LNCAP (cell line): Measurements from ENCODE around the gene MAP4K4.

Source experiments
- TF ChIP-seq, protein P1 (sequence below): fragments of 450-650 bp; IDR thresholded peaks from 2 replicates; pipeline ENCODE4 v1.5.1; 2017; ENCODE audit warnings: mild to moderate bottlenecking

The MAP4K4 gene

DNA sequence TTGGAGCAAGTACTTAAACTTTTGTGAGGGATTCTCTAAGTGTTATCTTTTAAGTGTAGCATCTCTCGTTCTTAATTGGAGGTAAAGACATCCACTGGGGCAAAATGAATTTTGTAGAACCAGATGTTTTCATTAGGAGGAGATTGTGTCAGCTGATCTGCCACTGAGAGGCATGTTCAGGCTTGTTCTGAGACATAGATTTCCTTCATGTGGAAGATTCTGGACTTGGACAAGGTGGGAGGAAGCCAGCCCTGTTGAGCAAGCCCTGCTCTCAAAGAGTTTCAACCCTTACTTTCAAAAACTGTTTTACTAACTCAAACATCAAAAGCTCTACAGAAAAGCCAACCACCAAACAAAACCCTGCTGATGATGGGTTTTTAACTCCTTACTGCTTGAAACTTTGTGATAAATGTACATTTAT lies 6.5 kb downstream of the MAP4K4 start:
- TF ChIP-seq, protein P1, sequence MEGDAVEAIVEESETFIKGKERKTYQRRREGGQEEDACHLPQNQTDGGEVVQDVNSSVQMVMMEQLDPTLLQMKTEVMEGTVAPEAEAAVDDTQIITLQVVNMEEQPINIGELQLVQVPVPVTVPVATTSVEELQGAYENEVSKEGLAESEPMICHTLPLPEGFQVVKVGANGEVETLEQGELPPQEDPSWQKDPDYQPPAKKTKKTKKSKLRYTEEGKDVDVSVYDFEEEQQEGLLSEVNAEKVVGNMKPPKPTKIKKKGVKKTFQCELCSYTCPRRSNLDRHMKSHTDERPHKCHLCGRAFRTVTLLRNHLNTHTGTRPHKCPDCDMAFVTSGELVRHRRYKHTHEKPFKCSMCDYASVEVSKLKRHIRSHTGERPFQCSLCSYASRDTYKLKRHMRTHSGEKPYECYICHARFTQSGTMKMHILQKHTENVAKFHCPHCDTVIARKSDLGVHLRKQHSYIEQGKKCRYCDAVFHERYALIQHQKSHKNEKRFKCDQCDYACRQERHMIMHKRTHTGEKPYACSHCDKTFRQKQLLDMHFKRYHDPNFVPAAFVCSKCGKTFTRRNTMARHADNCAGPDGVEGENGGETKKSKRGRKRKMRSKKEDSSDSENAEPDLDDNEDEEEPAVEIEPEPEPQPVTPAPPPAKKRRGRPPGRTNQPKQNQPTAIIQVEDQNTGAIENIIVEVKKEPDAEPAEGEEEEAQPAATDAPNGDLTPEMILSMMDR, result no peak

DNA sequence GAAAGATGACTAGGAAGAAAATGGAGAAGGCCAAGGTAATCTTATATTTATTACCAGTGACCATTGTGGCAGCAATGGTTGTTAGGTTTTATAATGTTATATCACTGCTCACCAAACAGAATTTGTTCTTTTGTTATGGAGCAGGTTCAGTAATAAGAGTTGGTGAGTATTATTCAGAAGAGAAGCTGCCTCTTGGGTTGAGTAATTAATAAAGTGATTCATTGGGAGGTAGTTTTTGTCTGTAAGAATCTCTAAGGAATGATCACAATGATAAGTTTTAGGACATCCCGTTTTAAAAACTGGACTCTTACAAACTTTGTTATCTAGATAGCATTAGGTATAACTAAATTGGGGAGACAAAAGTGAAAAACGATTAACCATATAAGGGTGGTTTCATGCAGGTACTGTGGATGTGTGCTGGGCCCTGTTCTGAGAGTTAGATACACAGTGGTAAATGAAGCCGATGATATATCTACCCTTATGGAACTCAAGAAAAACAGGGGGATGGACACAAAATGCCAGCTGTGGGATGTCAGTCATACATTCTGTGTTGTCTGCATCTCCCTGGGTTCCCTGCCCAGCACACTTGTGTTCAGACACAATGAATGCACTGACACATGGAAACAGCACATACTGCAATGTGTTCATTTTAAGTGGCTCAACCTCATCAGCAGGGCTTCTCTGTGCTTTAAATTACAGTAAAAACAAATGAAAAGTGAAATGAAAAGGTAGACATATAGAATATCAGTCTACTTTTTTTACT lies 7.5 kb downstream of the MAP4K4 start:
- TF ChIP-seq, protein P1, result no peak

DNA sequence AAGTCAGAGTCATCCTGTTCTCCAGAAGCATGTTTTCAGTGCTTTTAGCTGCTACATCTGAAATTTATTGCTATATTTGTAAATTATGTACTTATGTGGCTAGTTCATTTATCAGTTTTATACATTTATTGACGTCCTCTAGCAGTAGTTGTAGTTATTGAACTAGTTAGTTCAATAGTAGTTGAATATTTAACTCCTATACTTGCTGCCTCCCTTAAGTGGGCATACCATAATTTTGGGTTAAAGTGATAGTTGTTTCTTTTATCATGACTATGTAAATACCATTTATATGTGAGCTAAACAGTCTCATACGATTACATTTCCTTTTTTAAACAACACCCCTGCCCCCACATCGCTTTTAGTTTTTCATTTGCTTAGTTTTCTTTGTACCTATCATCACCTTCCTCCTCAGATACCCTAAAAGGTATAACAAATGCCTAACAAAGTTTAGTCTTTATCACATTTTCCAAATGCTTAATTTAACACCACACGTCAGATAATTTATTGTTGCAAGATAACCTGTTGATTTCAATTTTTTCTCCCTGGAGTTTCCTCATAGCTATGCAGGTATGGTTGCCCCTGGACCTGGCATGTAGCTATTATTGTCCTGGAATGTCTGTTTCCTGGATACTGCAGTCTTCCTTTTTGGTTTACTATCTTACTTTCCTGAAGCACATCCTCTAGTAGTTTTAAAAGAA lies 8.8 kb downstream of the MAP4K4 start:
- TF ChIP-seq, protein P1, result no peak

- TF ChIP-seq, protein P1, result no peak
Measured at GRCh38 chr2:101706819-101707177, 9.3 kb downstream of the MAP4K4 start.

DNA sequence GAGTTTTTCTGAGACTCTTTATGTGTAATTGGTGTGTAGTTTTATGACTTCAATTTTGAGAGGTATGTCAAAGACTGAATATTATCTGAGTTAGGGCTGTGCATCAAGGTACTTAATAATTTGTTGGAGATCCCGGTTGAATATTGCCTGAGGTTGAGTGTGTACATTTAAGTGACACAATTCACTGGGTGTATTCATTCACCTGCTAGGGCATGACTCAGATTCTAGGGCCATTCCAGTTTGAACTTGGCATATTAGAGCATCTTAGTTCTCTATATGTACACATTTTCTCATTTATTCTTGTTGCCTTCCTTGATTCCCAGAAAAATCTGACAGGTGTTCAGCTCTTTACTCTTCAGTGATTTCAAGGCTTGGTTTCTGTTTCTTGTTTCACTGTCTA lies 12.5 kb downstream of the MAP4K4 start:
- TF ChIP-seq, protein P1, result no peak

- TF ChIP-seq, protein P1, result no peak
Measured at GRCh38 chr2:101710471-101711318, 13.2 kb downstream of the MAP4K4 start.

DNA sequence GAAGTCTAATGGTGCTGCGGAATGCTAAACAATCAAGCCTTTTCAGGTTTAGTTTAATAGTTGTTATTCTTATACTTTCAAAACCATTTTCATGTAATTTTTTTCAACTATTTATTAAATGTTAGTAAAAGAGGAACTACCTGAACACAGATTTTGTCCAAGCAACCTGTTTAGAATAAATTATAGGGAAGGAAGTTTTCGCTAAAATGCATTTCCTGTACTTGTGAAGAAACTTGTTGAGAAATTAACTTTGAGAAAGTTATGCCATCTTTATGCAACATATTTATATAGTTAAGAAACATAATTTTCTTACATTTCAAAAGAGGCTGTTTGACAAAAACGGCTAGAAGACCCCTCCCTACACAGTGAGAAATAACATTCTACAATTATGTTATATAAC lies 16.6 kb downstream of the MAP4K4 start:
- TF ChIP-seq, protein P1, result no peak
